Endothelial cell of umbilical vein (primary cell): ENCODE results near the gene SPAG5. TPM values are rescaled to one million over a fixed set of nuclear protein-coding genes. Genes with fewer than 3 reads are reported as not detected.

ENCODE experiments used
- BruUV-seq: library from RNA; stranded (reverse); fragments of 400-500 nt; replicated peaks from 2 replicates; lab custom pipeline; 2021; lab: Mats Ljungman, UMichigan
- CTCF ChIA-PET: fragments of 300-600, 350-600 bp; sonication (Branson Sonifier 250); formaldehyde crosslinking; loops from one replicate; lab custom pipeline; 2021; ENCODE audit warnings: antibody characterized with exemption, inconsistent platforms; lab: Charles Lee
- POLR2A ChIA-PET: fragments of 300-600, 350-600 bp; sonication (Branson Sonifier 250); formaldehyde crosslinking; loops from one replicate; lab custom pipeline; 2021; ENCODE audit warnings: antibody characterized with exemption, inconsistent platforms; lab: Charles Lee
- DNase-seq: peaks from one replicate; pipeline ENCODE4 v3.0.0-alpha.2; 2011; ENCODE audit warnings: low read depth, low spot score
- FAIRE-seq: peaks from 2 replicates; lab custom pipeline; 2011; peaks lifted over from hg19 to GRCh38; lab: Jason Lieb, UNC
- H2AFZ ChIP-seq: 2 replicates; pipeline ENCODE4 v1.6.0; 2012; ENCODE audit warnings: low read depth, low read length, control low read depth, inconsistent platforms
- H3K27ac ChIP-seq: 2 replicates; pipeline ENCODE4 v1.5.1; 2011; ENCODE audit warnings: low read depth, mild to moderate bottlenecking, control low read depth, low read length, moderate library complexity; ENCODE audit not compliant: insufficient read depth
- H3K27me3 ChIP-seq, 2 experiments: 2 replicates each; pipeline versions ENCODE4 v1.6.0 to v1.6.1; 2011; ENCODE audit warnings: low read length in 2 of 2, mixed read lengths in 1 of 2; ENCODE audit not compliant: control insufficient read depth in 2 of 2, insufficient read depth in 2 of 2
- H3K36me3 ChIP-seq, 2 experiments: 2 replicates in 1 of 2; 3 replicates in 1 of 2; pipeline ENCODE4 v1.5.1; 2011; ENCODE audit warnings: low read length in 2 of 2, mild to moderate bottlenecking in 1 of 2, moderate library complexity in 1 of 2; ENCODE audit not compliant: control insufficient read depth in 2 of 2, insufficient read depth in 2 of 2; ENCODE audit errors: extremely low read depth in 1 of 2
- H3K4me1 ChIP-seq: 3 replicates; pipeline ENCODE4 v1.5.1; 2011; ENCODE audit warnings: mild to moderate bottlenecking, low read length; ENCODE audit not compliant: control insufficient read depth, insufficient read depth; ENCODE audit errors: extremely low read depth
- H3K4me2 ChIP-seq: 2 replicates; pipeline ENCODE4 v1.6.1; 2011; ENCODE audit warnings: low read length, control low read depth, mixed read lengths; ENCODE audit not compliant: insufficient read depth
- H3K4me3 ChIP-seq, 3 experiments: fragments of 200-600 bp in 1 of 3; sonication (generic), shearing (Covaris generic) in 1 of 3; replicated peaks in 1 of 3; 2 replicates each; pipeline ENCODE4 v1.5.1; 2011 to 2016; ENCODE audit warnings: control low read depth in 3 of 3, low read length in 3 of 3, mild to moderate bottlenecking in 2 of 3, inconsistent platforms in 1 of 3, low read depth in 1 of 3, moderate library complexity in 1 of 3; ENCODE audit not compliant: insufficient read depth in 1 of 3
- H3K79me2 ChIP-seq: 2 replicates; pipeline ENCODE4 v1.6.0; 2012; ENCODE audit warnings: low read length, inconsistent platforms; ENCODE audit not compliant: control insufficient read depth, insufficient read depth
- H3K9ac ChIP-seq: replicated peaks from 2 replicates; pipeline ENCODE3; 2011; ENCODE audit warnings: low read length, control low read depth; ENCODE audit not compliant: insufficient read depth; ENCODE audit errors: extremely low read depth
- H3K9me1 ChIP-seq: replicated peaks from 3 replicates; pipeline ENCODE4 v1.6.0; 2011; ENCODE audit warnings: mild to moderate bottlenecking, low read length; ENCODE audit not compliant: control insufficient read depth, insufficient read depth; ENCODE audit errors: extremely low read depth
- H3K9me3 ChIP-seq: replicated peaks from 2 replicates; pipeline ENCODE4 v1.5.1; 2012; ENCODE audit warnings: low read length, inconsistent platforms; ENCODE audit not compliant: control insufficient read depth, insufficient read depth
- H4K20me1 ChIP-seq: replicated peaks from 2 replicates; pipeline ENCODE3; 2011; ENCODE audit warnings: mild to moderate bottlenecking, low read length; ENCODE audit not compliant: control insufficient read depth, insufficient read depth; ENCODE audit errors: extremely low read depth
- CTCF ChIP-seq, 2 donors: IDR thresholded peaks; 1 replicate in 1 of 2; 2 replicates in 1 of 2; pipeline ENCODE4 v1.5.1; 2011; ENCODE audit warnings: low read length in 2 of 2, mild to moderate bottlenecking in 2 of 2, moderate library complexity in 2 of 2, control low read depth in 1 of 2, inconsistent platforms in 1 of 2, low read depth in 1 of 2; ENCODE audit not compliant: insufficient read depth in 1 of 2; ENCODE audit errors: extremely low read depth in 1 of 2
- GATA2 ChIP-seq: IDR thresholded peaks from 2 replicates; pipeline ENCODE4 v1.7.0; 2011; ENCODE audit warnings: low read depth, mild to moderate bottlenecking, moderate library complexity, mixed read lengths, low read length; ENCODE audit not compliant: insufficient read length, insufficient read depth
- JUN ChIP-seq: IDR thresholded peaks from 2 replicates; pipeline ENCODE4 v1.6.1; 2011; ENCODE audit warnings: borderline replicate concordance, low read depth; ENCODE audit not compliant: insufficient read length, insufficient read depth
- dilution Hi-C: fragments of 300-500 bp; cut with MboI; formaldehyde crosslinking; loops from one replicate; pipeline ENCODE4 v1.15.0; 2019; ENCODE audit warnings: low sequenced_read_pairs; ENCODE audit not compliant: extremely low pct_ligation_motif_present
- intact Hi-C: fragments of 100-400 bp; cut with micrococcal nuclease; formaldehyde crosslinking; loops from one replicate; pipeline ENCODE4 v1.10.0; 2022
- polyA plus RNA-seq, 4 experiments: library from polyadenylated mRNA; depleted of rRNA in 3 of 4; stranded (reverse) in 3 of 4; unstranded in 1 of 4; fragments of >200 nt; gene quantifications; 2 replicates each; pipeline versions ENCODE4 v1.2.1 to v1.2.3, GENCODE V29; 2011 to 2012; ENCODE audit warnings: missing spikeins in 1 of 4
- total RNA-seq: library from RNA; stranded (reverse); gene quantifications from 2 replicates; pipeline ENCODE4 v1.2.3, GENCODE V29; 2021

SPAG5 gene
- total and polyA plus RNA-seq, 2 donors (not counting 3 experiments of a cell fraction or from before 2014, with no cell fraction given): 31.7 to 85.4 TPM

GRCh38 chr17:28643983-28644786, 45.4 kb upstream of the SPAG5 start:
- H3K4me1 ChIP-seq: peaks cover 23% of the 10 kb centered on the region
- CTCF ChIA-PET: interaction anchor here (0.6 to 2.2 kb wide), 9 partner anchors 8 to 83 kb away, joined by 3 to 13 read pairs (median 3); partner anchors contain the start of genes SDF2 and SUPT6H
- FAIRE-seq: peak; percentile 56
- peaks cover 25% of the 10 kb centered on the region for H3K79me2 ChIP-seq
- no peaks in the 10 kb centered on the region for H3K9me1 ChIP-seq
- BruUV-seq: no TSS peak
- intact Hi-C loops (no loop called here), dilution Hi-C loops (no loop called here)
- POLR2A ChIA-PET: interaction anchor here (0.5 kb wide), 1 partner anchor 101 kb away, joined by 7 read pairs; no protein-coding TSS in a partner anchor
- H3K9ac ChIP-seq: peak overlapping the region; percentile 64
- no peak overlapping the region for H3K27ac ChIP-seq
- peak overlapping the region; percentile 67 for H2AFZ ChIP-seq
- no peaks in the 10 kb centered on the region for H3K27me3 ChIP-seq
- peak; percentile 14 to 21 for TF ChIP-seq CTCF (IDR thresholded peaks at IDR 0.05; ENCODE audit: extremely low read depth in 1 of 2, insufficient read depth in 1 of 2, low read depth in 1 of 2, low read length in 2 of 2)
- TF ChIP-seq GATA2: no peak
- H3K4me2 ChIP-seq: peak overlapping the region; percentile 84
- H3K4me3 ChIP-seq: peak overlapping the region; percentile 54 to 77 (median 71)
- DNase-seq: peak; percentile 31
- H4K20me1 ChIP-seq: no peaks in the 10 kb centered on the region
- no peaks in the 10 kb centered on the region for H3K9me3 ChIP-seq
- H3K36me3 ChIP-seq: peaks cover 29% of the 10 kb centered on the region in 2 experiments

GRCh38 chr17:28641579-28641978, 42.8 kb upstream of the SPAG5 start:
- CTCF ChIA-PET: no interaction called here
- intact Hi-C loops: no loop called here

More at GRCh38 chr17:28641579-28641978, 42.8 kb upstream of the SPAG5 start:
- Histone ChIP-seq H3K9ac (no peak overlapping the region), H3K4me2 (no peak overlapping the region), H3K36me3 (peaks cover 42 to 43% of the 10 kb centered on the region in 2 experiments), H3K9me1 (no peaks in the 10 kb centered on the region), H2AFZ (no peak overlapping the region), H3K79me2 (peaks cover 25% of the 10 kb centered on the region), H3K27me3 (no peaks in the 10 kb centered on the region), H3K9me3 (no peaks in the 10 kb centered on the region), H3K27ac (no peak overlapping the region), H3K4me1 (peaks cover 18% of the 10 kb centered on the region), H4K20me1 (no peaks in the 10 kb centered on the region), H3K4me3 (no peak overlapping the region)
- DNase-seq (no peak), FAIRE-seq (no peak)
- TF ChIP-seq JUN (no peak), CTCF (IDR thresholded peaks at IDR 0.05; ENCODE audit: extremely low read depth in 1 of 2, insufficient read depth in 1 of 2, low read depth in 1 of 2, low read length in 2 of 2) (no peak)
- POLR2A ChIA-PET: no interaction called here
- no TSS peak for BruUV-seq
- dilution Hi-C loops: no loop called here
